Stromal cell of bone marrow (primary cell): ENCODE results near the gene SPRTN.

ENCODE experiments used
- DNase-seq: peaks from one replicate; pipeline ENCODE4 v3.0.0-alpha.2; 2012; ENCODE audit warnings: low read depth

Gene SPRTN

GRCh38 chr1:231338270-231339128 is at the start of gene SPRTN:
Gene SPRTN (plus strand): TSS chr1:231338293. CDS start chr1:231338384, 91 bp downstream.
- DNase-seq = no peak

- DNase-seq = no peak
Observed at GRCh38 chr1:231295938-231296337, 42.2 kb upstream of the SPRTN start.

GRCh38 chr1:231301990-231302389 is 36.1 kb upstream of the SPRTN start:
- DNase-seq = no peak

- no peak for DNase-seq
Observed at GRCh38 chr1:231310391-231310934, 27.6 kb upstream of the SPRTN start.

GRCh38 chr1:231311720-231312431 is 26.2 kb upstream of the SPRTN start:
- DNase-seq = no peak

- no peak for DNase-seq
Observed at GRCh38 chr1:231312432-231312788, 25.7 kb upstream of the SPRTN start.

- DNase-seq = no peak
Observed at GRCh38 chr1:231313661-231314060, 24.4 kb upstream of the SPRTN start.

- no peak for DNase-seq
Observed at GRCh38 chr1:231315887-231316286, 22.2 kb upstream of the SPRTN start.

GRCh38 chr1:231317306-231318014 is 20.6 kb upstream of the SPRTN start:
- DNase-seq = no peak

GRCh38 chr1:231318015-231318355 is 20.1 kb upstream of the SPRTN start:
- no peak for DNase-seq

GRCh38 chr1:231318568-231318967 is 19.5 kb upstream of the SPRTN start:
- DNase-seq = no peak

GRCh38 chr1:231319080-231319479 is 19.0 kb upstream of the SPRTN start:
- no peak for DNase-seq

- no peak for DNase-seq
Observed at GRCh38 chr1:231322880-231323530, 15.1 kb upstream of the SPRTN start.

GRCh38 chr1:231324660-231325059 is 13.4 kb upstream of the SPRTN start:
- no peak for DNase-seq

GRCh38 chr1:231326248-231326647 is 11.8 kb upstream of the SPRTN start:
- no peak for DNase-seq

GRCh38 chr1:231327617-231328016 is 10.5 kb upstream of the SPRTN start:
- no peak for DNase-seq

GRCh38 chr1:231329483-231329882 is 8.6 kb upstream of the SPRTN start:
- DNase-seq = no peak

GRCh38 chr1:231332761-231333160 is 5.3 kb upstream of the SPRTN start:
- no peak for DNase-seq

GRCh38 chr1:231334079-231334666 is 3.9 kb upstream of the SPRTN start:
- no peak for DNase-seq

GRCh38 chr1:231334952-231335351 is 3.1 kb upstream of the SPRTN start:
- DNase-seq = no peak
